GM21717 (cell line): ENCODE measurements around the gene SLC27A4.

ENCODE experiments used
- ATAC-seq: cut with Tn5 transposase; IDR thresholded peaks from one replicate; pipeline ENCODE4 v1.9.1; 2021; ENCODE audit warnings: mild to moderate bottlenecking, moderate library complexity; ENCODE audit not compliant: unreplicated experiment

Gene SLC27A4

DNA sequence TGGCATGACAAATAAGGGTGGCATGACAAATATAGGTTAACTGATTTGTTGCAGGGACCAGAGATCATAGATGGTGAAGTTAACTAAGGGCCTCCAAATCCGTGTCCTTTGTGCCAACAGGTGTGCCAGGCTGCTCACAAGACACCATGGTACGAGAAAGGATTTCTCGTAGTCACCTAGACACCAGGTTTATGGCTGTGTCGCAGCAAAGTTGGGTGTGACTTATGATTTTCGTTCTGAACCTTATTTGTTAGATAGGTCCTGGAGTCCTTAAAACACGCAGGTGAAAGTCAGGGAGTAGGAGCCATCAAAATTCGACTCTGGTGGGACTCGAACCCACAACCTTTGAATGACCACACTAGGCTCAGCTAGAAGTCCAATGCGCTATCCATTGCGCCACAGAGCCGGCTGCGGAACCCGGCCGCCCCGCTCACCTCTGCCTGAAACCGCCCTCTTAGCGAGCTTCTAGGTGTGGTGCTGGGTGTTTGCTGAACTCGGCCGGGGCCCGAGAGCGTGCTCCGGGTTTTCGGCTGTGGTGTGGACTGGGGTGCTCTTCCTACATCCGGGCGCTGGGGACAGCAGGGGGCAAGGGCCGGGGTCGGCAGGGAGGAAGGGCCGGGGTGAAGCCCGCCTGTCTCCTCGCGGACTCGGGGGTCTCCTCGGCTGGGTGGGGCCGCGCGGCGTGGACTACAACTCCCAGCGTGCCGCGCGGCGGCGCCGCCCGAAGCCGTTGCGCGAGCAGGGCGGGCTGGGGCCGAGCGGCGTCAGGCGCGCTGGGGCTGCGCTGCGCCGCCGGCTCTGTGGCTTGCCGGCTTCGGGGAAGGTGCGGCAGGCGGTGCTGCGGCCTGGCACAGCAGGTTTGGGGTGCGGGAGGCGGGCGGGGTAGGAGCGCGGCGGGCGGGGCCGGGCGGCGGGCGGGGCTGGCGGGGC lies at the start of gene SLC27A4:
SLC27A4 (plus strand) TSS at position 767 of the 930 bp plus-strand sequence. CDS start 2,606 bp downstream, outside the sequence.
- peak; percentile 72 for ATAC-seq

DNA sequence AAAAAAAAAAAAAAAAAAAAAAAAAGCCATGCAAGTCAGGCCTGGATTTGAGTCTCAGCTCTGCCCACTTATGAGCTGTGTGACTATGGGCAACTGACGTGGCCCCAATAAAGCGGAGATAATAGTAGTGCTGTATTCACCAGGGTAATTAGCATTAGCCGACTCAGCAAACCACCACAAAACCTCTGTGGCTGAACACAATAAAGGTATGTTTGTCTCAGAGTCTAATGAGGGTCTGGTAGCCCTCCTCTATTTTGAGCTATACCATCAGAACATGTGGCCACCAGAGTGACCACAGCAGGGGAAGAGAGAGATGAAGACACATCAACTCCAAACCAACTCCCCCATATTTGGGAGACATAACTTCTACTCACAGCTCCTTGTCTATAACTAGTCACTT lies 48.3 kb upstream of the SLC27A4 start:
- ATAC-seq: no peak

DNA sequence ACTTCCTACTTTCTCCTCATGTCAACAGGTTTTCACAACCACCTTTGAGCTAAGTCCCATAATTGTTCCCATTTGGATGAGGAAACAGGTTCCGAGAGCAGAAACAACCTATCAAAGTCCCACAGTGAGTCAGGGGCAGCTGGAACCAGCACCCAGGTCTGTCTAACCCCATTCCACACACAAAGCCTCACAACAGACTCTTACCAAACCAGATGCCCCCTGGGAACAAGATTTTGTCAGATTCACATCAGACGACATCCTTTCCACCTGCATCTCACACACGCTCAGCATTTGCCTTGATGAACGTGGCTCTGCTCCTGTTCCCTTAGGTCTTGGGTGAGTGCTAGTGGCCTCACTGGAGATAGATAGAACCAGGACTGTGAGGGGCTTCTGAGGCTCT lies 47.2 kb upstream of the SLC27A4 start:
- ATAC-seq: no peak

DNA sequence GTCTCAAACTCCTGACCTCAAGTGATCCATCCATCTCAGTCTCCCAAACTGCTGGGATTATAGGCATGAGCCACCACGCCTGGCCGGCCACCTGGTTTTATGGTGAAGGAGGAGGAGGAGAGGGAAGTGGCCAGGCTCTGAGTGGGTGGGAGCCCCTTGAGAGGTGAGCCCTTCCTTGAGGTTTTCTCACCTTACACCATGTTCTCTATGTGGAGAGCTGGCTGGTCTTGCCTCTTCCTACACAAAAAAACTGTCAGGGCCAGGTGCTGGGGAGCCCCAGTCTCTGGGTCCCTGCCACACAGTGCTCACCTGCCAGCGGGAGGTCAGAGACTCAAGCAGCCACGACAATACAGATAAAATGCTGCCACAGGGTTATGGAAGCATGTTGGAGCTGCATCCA lies 46.2 kb upstream of the SLC27A4 start:
- no peak for ATAC-seq

DNA sequence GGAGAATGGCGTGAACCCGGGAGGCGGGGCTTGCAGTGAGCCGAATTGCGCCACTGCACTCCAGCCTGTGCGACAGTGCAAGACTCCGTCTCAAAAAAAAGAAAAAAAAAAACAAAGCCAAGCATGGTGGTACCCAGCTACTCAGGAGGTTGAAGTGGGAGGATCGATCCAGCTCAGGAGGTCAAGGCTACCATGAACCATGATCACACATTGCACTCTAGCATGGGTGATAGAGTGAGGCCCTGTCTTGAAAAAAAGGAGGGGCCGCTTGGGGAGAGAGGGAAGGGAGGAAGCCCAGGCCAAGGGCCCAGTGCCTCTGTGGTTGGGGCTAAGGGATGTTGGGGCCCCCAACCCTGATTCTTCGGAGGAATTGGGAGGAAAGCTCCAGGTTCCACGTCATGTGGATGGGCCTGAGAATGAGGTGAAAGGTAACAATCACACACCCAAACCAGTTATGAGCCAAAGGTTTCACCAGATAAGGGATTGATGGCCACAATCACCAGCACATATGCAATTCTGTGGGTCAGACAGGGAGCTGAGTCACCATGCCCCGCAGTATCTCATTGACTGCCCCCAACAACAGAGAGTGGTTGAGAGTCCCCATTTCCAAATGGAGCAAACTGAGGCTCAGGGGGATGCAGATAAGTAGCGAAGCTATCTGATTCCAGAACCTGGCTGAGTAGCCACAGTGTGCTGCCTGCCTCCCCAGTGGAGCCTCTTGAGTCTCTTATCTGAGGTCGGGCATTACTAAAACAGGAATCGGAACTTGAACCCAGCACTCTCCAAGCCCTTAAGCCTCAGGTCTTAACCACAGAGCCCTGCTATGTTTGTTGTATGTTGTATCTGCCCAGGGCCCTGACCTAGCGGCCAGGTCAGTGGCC lies 43.7 kb upstream of the SLC27A4 start:
- ATAC-seq: no peak

DNA sequence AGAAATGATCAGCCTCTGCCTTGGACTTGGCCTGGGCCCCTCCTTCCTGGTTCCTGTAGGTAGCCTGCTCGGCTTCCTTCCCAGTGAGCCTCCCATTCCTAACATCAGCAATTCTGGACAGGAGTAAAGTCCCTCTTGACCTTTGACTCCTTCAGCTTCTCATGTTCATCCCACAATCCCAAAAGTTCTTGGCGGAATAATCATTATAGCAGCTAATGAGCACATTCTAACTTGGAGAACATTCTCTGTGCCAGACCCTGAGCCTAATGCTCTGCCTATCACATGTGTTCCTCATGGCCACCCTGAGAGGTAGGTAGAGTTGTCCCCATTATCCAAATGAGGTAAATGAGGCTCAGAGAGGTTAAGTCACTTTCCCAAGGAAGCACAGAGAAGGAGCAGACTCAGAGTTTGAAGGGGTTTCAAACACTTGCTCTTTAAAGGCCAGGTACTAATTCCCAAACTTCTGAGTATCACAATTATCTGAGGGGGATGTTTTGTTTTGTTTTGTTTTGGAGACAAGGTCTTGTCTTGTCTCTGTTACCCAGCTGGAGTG lies 43.0 kb upstream of the SLC27A4 start:
- ATAC-seq: no peak

DNA sequence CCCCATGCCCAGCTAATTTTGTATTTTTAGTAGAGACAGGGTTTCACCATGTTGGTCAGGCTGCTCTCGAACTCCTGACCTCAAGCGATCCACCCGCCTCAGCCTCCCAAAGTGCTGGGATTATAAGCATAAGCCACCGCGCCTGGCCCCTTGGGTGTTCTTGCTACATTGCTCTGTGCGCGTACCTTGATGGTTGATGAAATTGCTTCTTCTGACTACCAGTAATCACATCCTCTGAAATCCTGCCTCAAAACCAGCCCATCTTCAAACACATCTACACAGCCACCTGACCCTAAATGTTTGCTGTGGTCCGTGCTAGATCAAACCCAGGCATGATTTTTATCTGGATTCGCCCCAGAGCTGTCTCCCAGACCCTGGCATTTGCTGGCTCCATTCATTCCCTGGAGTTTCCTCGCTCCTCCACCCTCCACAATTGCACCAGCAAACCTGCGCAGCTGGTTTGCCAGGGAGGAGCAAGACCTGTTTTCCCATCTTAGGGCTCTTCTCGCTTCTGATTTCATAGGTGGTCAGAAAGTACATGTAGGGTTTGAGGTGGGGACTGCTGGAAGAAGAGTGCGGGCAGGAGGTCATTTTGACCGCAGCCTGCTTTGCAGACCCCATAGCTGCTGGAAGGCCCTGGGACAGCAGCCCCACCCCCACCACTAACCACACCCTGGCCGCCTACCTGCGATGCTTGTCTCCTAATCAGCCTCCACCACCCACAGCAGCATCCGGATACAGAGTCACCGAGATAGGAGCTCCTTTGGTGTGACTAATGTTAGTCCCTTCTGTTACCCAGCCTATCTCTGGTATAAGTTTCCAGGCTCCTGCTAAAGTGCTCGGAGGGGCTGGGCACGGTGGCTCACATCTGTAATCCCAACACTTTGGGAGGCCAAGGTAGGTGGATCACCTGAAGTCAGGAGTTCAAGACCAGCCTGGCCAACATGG lies 41.5 kb upstream of the SLC27A4 start:
- no peak for ATAC-seq

DNA sequence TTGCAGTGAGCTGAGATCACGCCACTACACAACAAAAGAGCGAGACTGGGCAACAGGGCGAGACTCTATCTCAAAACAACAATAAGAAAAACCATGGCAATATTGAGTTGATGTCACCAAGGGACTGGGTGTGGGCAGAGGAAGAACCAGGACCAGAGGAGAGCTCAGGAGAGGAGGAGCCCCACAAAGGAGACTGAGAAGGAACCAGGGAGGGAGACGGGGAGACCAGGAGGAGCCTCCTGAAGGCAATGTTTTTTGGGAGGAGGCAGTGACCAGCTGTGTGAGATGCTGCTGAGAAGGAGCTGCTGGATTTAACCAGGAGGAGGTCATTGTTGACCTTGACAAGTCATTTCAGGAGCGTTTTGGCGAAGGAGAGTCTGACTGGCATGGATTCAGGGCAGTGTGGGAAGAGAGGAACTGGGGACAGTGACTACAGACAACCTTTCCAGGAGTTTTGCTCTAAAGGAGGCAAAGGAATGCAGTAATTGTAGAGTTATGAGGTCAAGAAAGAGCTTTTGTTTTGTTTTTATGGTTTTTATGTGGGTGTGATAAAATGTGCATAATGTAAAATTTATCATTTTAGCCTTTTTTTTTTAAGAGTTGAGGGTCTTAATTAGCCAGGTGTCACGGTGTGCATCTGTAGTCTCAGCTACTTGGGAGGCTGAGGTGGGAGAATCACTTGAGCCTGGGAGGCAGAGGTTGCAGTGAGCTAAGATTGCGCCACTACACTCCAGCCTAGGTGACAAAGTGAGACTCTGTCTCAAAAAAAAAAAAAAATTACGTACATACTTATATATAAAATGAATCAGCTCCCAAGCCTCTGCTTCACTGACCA lies 36.0 kb upstream of the SLC27A4 start:
- ATAC-seq: no peak

DNA sequence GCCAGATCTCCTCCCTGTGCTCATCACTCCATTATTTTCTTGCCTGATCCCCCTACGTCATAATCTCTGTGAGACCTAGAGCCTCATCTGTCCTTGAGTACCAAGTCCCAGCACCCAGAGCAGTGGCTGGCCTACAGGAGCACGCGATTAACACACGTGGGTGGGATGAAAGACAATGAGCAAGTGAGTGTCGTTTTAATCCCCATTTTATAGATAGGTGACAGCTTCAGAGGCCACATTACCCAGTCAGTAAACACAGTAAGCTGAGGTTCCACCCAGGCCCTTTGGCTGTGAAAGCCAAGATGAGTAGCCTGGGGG lies 35.4 kb upstream of the SLC27A4 start:
- ATAC-seq: no peak

DNA sequence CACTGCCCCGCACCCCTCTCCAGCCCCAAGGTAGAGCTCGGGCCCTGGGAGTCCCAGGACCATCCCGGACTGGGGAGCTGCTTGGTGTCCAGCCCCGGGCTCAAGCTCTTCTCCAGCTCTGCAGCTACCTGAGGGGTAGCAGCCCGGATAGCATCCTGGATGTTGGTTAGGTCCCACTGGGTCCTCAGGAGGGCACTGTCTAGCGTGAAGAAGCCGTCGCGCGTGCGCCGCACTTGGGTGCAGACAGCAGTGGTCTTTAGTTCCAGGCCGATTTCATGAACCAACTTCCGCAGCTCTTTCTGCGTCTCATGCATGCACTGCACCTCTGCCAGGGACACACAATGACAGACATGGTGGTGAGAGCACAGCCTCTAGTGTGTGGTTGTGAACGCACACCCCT lies 30.8 kb upstream of the SLC27A4 start:
- ATAC-seq: no peak

DNA sequence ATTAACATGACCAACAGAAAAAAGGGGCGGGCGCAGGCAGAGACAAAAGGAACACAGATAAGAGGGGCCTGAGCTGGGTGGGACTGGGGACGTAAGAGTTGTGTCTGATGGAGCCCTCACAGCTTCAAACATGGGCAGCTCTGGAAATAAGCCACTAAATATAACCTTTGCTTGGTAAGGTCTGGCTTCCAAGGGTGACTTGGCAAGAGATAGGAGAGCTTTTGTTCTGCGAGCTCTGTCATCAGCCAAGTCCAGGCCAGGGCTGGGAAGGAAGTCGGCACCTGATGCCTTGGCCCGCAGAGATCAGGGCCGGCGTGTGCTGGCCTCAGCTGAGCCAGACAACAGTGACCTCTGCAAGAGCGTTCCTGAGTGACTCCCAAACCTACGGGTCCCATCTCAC lies 29.9 kb upstream of the SLC27A4 start:
- ATAC-seq: no peak

DNA sequence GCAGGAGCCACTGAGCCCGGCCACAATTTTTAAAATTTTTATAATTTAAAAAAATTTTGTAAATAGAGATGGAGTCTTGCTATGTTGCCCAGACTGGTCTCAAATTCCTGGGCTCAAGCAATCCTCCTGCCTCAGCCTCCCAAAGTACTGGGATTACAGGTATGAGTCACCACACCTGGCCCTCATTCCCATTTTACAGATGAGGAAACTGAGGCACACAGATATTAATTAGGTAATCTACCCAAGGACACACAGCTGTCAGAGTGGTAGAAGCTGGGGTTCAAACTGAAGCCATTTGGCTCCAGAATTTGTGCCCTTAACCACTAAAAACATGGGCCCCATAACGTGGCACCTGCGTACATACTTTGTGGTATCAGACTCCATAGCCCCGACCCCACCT lies 25.6 kb upstream of the SLC27A4 start:
- ATAC-seq: no peak

DNA sequence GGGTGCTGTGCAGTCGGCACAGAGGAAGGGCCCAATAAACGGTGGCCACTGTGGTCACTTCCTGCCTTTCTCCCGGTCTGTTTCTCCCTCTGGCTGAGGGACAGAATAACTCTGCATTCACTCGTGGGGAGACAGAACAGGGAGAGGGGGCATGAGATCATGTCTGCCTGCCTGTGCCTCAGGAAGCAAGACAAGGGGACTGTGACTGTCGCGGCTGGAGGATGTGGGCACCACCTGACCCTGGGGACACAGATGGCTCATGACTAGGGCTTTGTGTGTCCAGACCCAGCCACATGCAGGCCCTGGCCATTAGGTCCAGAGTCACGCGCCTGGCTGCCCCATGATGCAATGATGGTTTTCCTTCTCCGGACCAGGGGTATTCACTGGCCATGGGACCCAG lies 23.9 kb upstream of the SLC27A4 start:
- no peak for ATAC-seq

DNA sequence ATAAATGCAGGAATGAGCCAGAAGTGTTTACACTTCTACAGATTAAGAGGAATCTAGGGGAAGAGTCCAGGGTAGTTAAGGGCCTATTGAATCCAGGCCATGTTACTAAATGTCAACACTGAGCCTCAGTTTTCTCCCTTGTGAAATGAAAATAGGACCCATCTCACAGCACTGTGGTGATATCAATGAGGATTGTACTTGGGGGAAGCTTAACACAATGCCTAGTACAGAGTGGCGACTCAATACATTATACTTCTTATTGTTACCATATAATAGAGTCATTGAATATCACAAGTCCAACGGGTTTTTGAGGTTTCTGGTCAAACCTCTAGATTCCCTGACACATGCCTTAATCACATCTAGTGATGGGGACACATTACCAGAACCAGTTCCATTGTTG lies 22.7 kb upstream of the SLC27A4 start:
- no peak for ATAC-seq

DNA sequence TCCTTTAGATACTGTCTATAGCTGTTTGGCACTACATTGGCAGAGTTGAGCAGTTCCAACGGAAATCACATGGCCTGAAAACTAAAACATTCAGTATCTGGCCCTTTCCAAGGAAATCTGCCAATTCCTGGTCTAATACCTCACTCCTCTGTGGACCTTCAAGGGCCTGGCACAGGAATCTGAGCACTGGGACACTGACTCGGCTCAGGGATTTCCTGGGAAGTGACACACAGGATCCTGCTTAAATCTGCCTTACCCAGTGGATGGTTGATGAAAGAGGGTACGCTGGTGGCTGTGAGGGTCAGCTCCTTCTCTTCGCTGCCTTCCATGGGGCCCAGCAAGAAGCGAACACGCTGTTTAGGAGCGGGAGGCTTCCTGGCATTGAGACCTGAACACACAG lies 19.0 kb upstream of the SLC27A4 start:
- no peak for ATAC-seq

DNA sequence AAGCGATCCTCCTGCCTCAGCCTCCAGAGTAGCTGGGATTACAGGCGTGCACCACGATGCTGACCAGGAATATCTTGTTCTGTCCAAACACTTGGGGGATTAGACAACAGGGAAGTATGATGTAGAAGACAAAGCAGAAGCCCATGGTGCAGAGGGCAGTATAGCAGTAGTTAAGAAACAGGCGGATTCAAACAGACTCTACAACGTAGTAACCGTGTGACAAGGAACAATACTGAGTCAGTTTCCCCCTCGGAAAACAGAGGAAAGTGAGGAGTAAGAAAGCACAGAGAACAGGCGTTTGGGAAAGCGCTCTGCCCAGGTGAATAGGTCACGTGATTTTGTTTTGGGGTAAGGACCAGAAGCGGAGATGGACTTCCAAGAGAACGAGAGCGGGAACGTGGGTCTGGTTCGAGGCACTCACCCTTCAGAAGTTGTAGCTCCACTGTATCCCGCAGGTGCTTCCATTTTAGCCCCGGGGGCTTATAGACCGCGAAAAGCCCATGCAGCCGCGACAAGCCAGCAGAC lies 18.4 kb upstream of the SLC27A4 start:
- peak; percentile 13 for ATAC-seq

DNA sequence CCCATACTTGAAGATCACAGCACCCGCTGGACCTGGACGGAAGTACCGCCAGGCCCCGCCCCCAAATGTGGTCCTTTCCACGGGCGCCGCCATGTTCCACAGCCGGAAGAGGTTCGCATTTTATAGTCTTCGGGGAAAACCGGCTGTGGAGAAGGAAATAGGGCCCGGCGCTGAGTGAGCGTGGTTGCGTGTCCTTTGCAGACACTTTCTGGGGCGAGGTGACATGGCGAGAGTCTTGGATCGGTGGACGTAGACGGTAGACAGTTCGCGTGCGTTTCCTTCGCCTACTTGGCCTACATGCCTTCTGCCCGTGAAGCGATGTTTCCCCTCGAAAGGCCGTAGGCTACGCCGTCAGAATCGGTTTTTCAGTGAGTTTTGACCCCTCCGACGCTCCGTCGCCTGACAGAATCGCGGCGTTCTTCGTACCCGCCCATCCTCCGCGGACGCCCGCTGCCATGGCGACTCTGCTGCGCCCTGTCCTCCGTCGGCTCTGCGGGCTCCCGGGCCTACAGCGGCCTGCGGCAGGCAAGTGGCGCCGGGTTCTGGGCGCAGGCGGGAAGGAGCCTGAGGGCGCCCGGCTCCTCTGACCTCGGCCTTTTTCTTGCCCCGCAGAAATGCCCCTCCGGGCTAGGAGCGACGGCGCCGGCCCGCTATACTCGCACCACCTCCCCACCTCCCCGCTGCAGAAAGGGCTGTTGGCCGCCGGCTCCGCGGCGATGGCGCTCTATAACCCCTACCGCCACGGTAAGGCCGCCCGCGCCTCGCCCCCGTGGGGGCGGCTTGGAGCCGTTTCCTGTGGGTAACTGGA lies 17.7 kb upstream of the SLC27A4 start, which contains the start of the genes COQ4 and TRUB2:
COQ4 (plus strand) TSS at position 436 of the 808 bp plus-strand sequence; CDS start at position 456, 20 bp downstream.
TRUB2 (minus strand) TSS at position 44 of the 808 bp plus-strand sequence; CDS start at position 5, 39 bp downstream.
- peak; percentile 64 for ATAC-seq

DNA sequence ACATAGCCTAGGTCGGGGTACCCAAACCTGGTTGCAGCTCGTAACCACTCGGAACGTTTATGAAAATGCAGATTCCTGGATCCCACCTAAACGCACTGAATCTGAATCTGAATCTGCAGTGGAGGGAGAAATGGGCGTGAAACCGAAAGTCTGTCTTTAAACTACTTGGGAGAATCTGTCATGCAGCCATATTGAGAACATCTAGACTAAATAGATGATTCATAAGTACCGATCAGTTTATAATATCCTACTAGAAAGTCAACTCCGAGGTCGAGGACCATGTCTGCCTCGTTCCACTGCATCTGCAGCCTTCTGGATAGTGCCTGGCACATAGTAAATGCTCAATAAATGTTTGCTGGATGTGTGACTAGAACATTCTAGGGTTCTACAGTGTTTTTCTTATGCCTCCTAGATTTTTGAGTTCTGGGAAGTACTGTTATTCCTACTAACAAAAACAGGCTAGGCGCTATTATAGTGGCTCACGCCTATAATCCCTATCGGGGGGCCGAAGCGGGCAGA lies 17.1 kb upstream of the SLC27A4 start:
- no peak for ATAC-seq
